GDM1 (cell line): ENCODE measurements around the gene RNU1-2.
"Not testable (repeated sequence)": the region's sequence is repeated elsewhere in the genome, so short reads cannot be mapped to it uniquely, and the experiment has no call there.

Experiments
- DNase-seq: peaks from one replicate; lab custom pipeline; 2025; lab: John Stamatoyannopoulos, UW

Gene RNU1-2

DNA sequence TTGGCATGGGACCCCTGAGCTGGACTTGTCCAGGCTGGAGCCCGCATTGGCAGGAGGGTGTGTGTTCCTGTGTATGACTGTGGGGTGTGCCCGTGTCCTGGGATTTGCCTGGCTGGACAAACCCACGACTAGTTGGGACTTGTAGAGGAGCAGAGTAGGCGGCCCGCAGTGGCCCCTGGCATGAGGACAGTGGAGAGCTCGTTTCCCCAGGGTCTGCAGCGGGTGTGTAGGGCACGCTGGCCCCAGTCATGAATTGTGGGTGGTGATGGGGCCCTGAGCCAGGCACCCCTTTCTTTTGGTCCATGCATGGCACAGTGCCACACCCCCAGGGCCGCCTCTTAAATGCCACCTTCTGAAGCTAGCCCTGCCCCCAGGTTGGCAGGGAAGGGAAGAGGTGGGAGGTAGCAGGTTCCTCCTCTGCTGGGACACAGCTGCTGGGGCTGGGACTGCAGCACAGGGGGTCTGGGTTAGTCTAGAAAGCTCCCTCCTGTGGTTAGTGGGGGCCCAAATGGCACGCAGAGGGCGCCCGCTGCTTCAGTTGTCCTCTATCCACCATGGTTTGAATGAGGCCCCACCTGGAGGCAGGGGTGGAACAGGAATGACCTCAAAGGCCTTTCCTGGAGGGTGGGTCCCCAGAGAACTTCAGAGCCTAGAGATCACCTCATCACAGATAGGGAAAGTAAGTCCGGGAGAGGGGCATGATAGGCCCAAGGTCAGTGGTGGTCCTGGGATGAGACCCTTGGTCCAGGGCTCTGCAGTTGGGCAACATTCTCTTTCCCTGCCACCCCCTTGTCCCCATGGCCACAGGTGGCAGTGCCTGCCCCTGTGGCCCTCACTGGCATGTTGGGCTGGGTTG is 30.1 kb downstream of the RNU1-2 start:
- no peak for DNase-seq

DNA sequence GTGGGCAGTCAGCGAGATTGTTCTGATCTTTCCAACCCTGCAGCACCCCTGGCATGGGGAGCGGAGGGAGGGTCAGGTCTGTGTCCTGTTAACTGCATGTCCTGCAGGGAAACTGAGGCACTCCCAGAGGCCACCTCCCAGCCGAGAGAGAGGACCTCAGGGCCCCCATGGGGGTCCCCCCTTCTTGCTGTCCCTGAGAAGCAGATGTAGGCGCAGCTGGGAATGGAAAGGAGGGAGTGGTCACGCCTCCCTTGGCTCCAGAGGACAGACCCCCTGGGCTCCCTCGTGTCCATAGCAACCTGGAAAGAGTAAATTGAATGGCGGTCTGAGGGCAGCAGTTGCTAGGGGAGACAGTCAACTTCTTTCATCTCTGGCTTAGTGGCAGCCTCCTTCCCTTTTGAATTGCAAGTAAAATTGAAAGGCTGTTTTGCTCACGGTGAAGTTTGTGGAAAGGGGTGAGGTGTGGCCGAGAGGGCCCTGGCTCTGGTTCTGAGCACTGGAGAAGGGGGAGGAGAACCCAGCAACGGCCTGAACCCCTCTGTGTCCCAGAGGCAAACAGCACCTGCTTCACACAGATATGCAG is 30.8 kb downstream of the RNU1-2 start:
- DNase-seq = no peak

DNA sequence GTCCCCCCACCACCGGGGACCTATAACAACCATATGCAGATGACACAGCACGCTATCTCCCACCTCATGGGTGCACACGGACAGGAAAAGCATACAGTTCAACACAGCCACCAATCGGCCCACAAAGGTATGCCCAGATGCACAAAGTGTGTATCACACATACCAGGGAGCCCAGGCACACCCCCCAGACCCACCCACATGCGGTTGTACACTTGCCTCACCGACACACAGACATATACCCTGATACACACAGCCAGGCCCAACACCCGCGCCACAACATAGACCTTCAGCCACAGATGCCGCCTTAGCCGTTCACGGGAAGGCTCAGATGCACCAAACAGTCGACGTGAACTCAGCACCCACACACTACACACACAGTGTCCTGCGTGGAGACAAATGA is 31.5 kb downstream of the RNU1-2 start:
- no peak for DNase-seq

DNA sequence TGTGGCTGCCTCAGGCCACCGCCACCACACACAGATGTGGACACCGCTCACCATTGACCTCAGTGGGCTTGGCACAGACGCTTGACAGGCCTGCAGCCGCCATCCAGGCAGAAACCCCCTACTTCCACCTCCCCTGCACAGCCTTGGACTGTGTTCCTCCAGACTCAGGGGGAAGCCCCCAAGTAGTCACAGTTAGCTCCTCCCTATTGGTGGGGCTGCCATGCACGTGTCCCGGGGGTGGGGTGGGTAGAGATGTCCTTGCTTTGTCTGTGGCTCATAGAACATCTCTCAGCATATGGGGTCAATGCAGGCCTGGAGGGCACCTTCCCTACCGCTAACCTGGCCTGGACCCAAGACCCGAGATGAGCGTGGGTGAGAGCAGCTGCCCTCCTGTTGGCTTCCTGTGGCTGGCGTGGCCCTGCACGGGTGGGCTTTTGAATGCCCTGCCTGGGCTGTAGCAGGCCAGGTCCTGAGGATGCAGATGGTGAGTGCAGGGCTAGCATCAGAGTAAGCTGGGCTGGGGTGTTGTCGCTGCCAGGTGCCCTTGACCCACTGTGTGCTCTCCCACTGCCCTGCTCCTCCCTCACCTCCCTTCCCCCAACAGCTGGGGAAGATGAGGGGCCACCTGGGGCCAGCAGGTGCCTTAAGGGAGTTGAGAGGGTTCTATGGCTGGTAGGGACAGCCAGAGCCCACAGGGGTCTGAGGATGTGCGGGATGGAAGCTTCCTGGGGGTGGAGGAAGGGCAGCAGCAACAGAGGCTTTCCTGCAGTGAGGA is 32.1 kb downstream of the RNU1-2 start:
- no peak for DNase-seq

DNA sequence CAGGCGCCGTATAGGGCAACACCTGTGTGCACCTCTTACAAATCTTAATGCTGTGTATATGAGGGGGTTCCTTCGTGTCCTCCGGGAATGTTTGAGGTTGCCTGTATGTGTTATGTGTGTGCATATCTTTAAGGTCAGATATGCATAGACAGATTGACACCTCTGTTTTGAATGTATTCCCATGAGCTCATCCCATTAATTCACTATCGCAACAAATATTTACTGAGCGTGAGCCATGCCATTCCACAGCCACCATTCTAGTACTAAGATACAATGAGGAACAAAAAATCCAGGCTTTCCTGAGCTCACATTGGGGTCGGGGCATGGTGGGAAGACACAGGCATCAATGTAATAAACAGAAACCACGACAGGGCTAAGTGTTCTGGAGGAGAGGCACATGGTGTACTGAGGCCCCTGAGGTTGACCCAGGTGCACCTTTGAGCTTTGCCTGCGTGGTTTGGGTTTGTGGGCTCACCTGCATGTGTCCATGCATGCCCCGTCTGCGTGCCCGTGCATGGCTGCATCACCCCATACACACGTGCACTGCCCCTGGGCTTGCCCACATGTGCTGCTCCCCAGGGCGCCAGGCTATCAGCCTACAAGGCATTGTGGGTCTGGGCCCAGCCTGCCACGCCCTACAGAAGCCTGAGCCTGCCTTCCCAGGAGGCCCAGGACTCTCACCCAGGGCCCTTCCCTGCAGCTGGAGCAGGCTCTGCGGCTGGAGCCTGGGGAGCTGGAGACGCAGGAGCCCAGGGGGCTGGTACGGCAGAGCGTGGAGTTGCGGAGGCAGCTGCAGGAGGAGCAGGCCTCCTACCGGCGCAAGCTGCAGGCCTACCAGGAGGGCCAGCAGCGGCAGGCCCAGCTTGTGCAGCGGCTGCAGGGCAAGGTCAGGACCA is 33.6 kb downstream of the RNU1-2 start:
- DNase-seq = not testable (repeated sequence)

DNA sequence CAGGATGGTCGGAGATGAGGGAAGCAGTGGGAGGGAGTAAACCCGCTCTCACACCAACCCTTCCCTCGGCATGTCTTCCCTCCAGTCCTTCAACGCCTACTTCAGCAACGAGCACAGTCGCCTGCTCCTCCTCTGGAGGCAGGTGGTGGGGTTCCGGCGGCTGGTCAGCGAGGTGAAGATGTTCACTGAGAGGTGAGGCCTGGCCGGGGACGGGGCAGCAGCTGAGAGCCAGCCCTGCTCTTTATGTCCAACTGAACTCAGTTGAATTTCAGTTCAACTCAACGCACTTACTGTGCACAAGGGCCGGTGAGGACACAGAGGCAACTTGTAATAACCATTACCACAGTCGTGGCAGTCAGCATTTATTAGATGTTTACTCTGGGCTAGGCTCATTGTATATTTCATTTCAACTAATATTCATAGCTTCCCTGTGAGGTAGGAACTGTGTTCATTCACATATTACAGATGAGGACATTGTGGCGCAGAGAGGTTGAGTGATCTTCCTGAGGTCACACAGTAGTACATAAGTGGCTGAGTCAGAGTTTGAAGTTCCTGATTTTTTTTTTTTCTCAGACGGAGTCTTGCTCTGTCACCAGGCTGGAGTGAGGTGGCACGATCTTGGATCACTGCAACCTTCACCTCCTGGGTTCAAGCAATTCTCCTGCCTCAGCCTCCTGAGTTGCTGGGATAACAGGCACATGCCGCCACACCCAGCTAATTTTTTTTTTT is 35.6 kb downstream of the RNU1-2 start:
- DNase-seq = not testable (repeated sequence)

DNA sequence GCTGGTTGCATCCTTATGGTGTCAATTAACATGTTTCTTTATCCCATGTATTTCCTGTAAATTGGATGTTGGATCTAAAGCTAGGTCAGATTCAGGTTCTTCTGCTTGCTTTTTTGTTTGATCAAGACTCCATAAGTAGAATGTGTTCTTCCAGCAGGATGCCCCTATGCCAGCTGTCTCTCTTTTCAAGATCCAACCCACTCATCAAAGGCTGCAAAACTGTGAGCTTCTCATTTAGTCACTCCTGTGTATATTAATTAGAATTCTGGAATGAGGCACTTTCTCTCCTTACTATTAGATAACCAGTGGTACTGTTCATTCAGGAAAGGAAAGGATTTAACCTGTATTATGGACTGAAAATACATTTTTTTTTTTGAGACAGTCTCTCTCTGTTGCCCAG is 38.2 kb downstream of the RNU1-2 start:
- DNase-seq = not testable (repeated sequence)

DNA sequence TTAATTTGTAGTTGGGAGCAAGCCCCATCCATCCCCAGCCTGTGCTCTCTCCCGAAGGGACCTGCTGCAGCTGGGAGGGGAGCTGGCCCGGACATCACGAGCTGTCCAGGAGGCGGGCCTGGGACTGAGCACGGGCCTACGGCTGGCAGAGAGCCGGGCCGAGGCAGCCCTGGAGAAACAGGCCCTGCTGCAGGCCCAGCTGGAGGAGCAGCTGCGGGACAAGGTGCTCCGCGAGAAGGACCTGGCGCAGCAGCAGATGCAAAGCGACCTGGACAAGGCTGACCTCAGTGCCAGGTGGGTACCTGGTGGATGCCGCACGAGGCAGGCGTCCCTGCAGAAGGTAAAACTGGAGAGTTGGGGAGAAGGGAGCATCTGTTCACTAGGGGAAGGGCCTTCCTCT is 40.8 kb downstream of the RNU1-2 start:
- not testable (repeated sequence) for DNase-seq

DNA sequence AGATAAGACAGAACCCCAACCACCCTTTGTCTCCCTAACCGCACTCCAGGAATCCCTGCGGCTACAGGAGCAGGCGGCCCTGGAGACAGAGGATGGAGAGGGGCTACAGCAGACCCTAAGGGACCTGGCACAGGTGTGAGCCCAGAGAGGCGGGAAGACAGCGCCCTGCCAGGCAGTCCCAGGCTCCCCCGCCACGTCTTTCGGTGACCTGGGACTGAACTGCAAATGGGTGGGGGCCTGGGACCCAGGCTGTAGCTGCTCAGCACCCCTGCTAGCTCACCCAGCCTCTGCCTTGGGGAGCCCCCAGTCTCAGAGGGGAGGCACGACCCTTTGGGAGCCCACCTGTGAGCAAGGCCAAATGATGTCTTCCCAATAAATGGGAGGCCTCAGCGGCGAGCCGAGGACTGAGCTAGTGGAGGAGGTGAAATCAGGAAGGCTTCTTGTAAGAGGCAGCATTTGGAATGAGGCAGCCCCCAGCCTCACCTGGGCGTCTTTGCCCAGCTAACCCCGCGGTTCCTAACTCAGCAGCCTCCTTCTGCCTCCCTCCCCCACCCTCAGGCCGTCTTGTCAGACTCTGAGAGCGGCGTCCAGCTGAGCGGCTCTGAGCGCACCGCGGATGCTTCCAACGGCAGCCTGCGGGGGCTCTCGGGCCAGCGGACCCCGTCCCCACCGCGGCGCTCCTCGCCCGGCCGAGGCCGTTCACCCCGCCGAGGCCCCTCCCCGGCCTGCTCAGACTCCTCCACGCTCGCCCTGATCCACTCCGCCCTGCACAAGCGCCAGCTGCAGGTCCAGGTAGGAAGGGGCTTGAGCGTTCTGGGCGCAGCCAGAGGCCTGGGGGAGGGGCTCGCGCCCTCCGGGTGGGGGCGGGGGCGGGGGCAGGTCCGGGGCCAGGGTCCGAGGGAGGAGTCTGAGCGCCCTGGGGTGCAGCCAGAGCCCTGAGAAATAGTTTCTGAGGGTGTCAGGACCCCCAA is 42.9 kb downstream of the RNU1-2 start:
- DNase-seq = no peak

DNA sequence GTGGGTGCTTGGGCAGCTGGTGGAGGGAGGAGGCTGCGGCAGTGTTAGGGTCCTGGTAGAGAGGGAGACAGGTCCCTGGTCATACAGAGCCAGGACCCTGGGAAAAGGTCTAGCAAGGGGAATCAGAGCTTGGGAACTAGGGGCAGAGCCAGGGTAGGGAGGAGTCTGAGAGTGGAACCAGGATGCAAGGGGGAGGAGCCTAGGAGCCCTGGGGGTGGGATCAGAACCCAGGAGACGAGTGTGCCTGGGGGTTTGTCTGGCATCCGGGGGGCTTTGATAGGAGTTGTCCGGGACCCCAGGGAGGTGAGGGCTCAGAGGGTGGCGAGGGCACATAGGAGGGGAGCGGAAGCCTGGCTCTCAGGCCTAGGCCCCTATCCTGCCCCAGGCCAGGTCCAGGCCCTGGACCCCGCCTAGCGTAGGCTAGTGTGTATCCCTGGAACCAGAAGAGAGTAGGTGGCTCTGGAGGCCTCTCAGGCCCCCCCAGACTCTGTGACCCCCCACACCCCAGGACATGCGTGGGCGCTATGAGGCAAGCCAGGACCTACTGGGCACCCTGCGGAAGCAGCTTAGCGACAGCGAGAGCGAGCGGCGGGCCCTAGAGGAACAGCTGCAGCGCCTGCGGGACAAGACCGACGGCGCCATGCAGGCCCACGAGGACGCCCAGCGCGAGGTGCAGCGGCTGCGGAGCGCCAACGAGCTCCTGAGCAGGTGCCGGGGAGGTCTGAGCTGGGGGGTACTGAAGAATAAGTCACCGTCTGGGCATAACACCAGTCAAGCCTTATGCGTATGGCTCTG is 43.8 kb downstream of the RNU1-2 start:
- not testable (repeated sequence) for DNase-seq

DNA sequence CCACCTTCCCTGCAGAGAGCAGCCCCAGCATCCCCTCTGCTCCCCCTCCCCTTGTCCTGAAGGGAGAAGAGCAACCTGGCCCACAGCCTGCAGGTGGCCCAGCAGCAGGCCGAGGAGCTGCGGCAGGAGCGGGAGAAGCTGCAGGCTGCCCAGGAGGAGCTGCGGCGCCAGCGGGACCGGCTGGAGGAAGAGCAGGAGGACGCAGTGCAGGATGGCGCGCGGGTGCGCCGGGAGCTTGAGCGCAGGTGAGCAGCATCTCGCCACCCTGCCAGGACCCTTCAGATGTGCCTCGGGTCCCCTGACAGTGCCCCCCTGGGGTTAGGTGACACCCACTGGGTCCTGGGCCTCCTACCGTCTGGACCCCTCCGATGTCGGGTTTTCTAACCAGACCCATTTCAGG is 48.3 kb downstream of the RNU1-2 start:
- DNase-seq = no peak

DNA sequence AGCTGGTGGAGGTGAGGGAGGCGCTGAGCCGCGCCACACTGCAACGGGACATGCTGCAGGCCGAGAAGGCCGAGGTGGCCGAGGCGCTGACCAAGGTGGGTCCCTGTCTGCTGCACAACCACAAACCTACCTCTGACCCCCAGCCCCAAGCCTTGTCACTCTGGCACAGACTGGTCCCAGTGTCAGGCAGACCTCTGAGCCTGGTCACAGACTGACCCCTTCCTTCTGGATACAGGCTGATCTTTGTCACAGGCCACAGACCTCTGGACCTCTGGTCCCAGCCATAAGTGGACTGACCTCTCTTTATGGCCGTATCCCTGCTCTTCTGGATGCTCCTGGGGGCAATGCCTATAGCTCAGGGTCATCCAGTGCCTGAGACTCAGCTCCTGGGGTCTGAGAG is 49.7 kb downstream of the RNU1-2 start:
- not testable (repeated sequence) for DNase-seq
